Jurkat, Clone E6-1 (cell line): ENCODE measurements around the gene SNRPA.

ENCODE experiments used
- DNase-seq: peaks from one replicate; pipeline ENCODE4 v3.0.0-alpha.2; 2011; ENCODE audit warnings: low read depth, low spot score
- H3K4me3 ChIP-seq: 2 replicates; pipeline ENCODE4 v1.5.1; 2011; ENCODE audit warnings: mild to moderate bottlenecking, low read length, control low read depth, moderate library complexity

SNRPA gene

GRCh38 chr19:40741527-40742390 is 9.2 kb upstream of the SNRPA start:
- no peak overlapping the region for H3K4me3 ChIP-seq
- DNase-seq = no peak

GRCh38 chr19:40742477-40742876 is 8.5 kb upstream of the SNRPA start:
- no peak for DNase-seq
- H3K4me3 ChIP-seq = no peak overlapping the region

GRCh38 chr19:40742886-40743285 is 8.1 kb upstream of the SNRPA start:
- H3K4me3 ChIP-seq = no peak overlapping the region
- no peak for DNase-seq

GRCh38 chr19:40743926-40744325 is 7.1 kb upstream of the SNRPA start:
- no peak overlapping the region for H3K4me3 ChIP-seq
- no peak for DNase-seq

- no peak overlapping the region for H3K4me3 ChIP-seq
- no peak for DNase-seq
Observed at GRCh38 chr19:40744554-40745401, 6.2 kb upstream of the SNRPA start.

- DNase-seq = no peak
- no peak overlapping the region for H3K4me3 ChIP-seq
Observed at GRCh38 chr19:40745402-40745780, 5.6 kb upstream of the SNRPA start.

- no peak overlapping the region for H3K4me3 ChIP-seq
- no peak for DNase-seq
Observed at GRCh38 chr19:40747536-40747935, 3.5 kb upstream of the SNRPA start.

GRCh38 chr19:40750058-40750873 is 737 bp upstream of the SNRPA start, which contains the start of gene ACTMAP:
ACTMAP (minus strand) TSS chr19:40750477; CDS start chr19:40749803, 674 bp downstream.
- DNase-seq = peak; percentile 100
- peak within 1 kb of the TSS; percentile 85 for H3K4me3 ChIP-seq

GRCh38 chr19:40752257-40752781 is 1.3 kb downstream of the SNRPA start:
- peak overlapping the region; percentile 85 for H3K4me3 ChIP-seq
- DNase-seq = no peak

- DNase-seq = no peak
- H3K4me3 ChIP-seq = no peak overlapping the region
Observed at GRCh38 chr19:40754611-40755247, 3.7 kb downstream of the SNRPA start.

GRCh38 chr19:40755248-40755624 is 4.2 kb downstream of the SNRPA start:
- no peak overlapping the region for H3K4me3 ChIP-seq
- no peak for DNase-seq

- no peak for DNase-seq
- no peak overlapping the region for H3K4me3 ChIP-seq
Observed at GRCh38 chr19:40755791-40756190, 4.8 kb downstream of the SNRPA start.

GRCh38 chr19:40756502-40757110 is 5.6 kb downstream of the SNRPA start:
- no peak overlapping the region for H3K4me3 ChIP-seq
- DNase-seq = no peak

- H3K4me3 ChIP-seq = no peak overlapping the region
- DNase-seq = no peak
Observed at GRCh38 chr19:40758491-40758890, 7.5 kb downstream of the SNRPA start.

- DNase-seq = no peak
- H3K4me3 ChIP-seq = no peak overlapping the region
Observed at GRCh38 chr19:40759352-40759751, 8.3 kb downstream of the SNRPA start.

- H3K4me3 ChIP-seq = no peak overlapping the region
- no peak for DNase-seq
Observed at GRCh38 chr19:40762754-40763470, 11.9 kb downstream of the SNRPA start.

- no peak for DNase-seq
- no peak overlapping the region for H3K4me3 ChIP-seq
Observed at GRCh38 chr19:40763526-40763925, 12.5 kb downstream of the SNRPA start.

GRCh38 chr19:40763963-40764362 is 13.0 kb downstream of the SNRPA start:
- no peak overlapping the region for H3K4me3 ChIP-seq
- no peak for DNase-seq
